ENCODE data around the gene TYMP. TPM values are rescaled to one million over a fixed set of nuclear protein-coding genes. Genes with fewer than 3 reads are reported as not detected.

Gene TYMP
- total and polyA plus RNA-seq, 2 donors (not counting 1 experiment from before 2014, with no cell fraction given): 3.7 to 40.1 TPM

- no peaks in the 10 kb centered on the region for H3K36me3 ChIP-seq (ENCODE audit: control insufficient read depth, insufficient read depth, low read length)
- no peak overlapping the region for H2AFZ ChIP-seq (ENCODE audit: low read length)
- peaks cover 10% of the 10 kb centered on the region for H3K4me1 ChIP-seq (ENCODE audit: control insufficient read depth, extremely low read depth, insufficient read depth, low read length)
- no peak overlapping the region for H3K27ac ChIP-seq (ENCODE audit: insufficient read depth, low read length)
- no peaks in the 10 kb centered on the region for H3K9me3 ChIP-seq (ENCODE audit: control insufficient read depth, insufficient read depth, low read depth, low read length)
- no peak overlapping the region for H3K4me2 ChIP-seq (ENCODE audit: extremely low read depth, insufficient read depth, low read length)
- no peaks in the 10 kb centered on the region for H4K20me1 ChIP-seq (ENCODE audit: control insufficient read depth, extremely low read depth, insufficient read depth, low read length)
- H3K4me3 ChIP-seq (replicated peaks in 1 of 4; ENCODE audit: control extremely low read depth in 1 of 4, insufficient read depth in 1 of 4, low read depth in 3 of 4, low read length in 4 of 4): no peak overlapping the region
- H3K9ac ChIP-seq (ENCODE audit: insufficient read depth, low read length): no peak overlapping the region
- no peak for TF ChIP-seq CTCF (conservative IDR thresholded peaks at IDR 0.05 in 1 of 2, IDR thresholded peaks at IDR 0.05 in 1 of 2; ENCODE audit: low read depth in 1 of 2, low read length in 2 of 2)
- no peak for TF ChIP-seq EZH2 (IDR thresholded peaks at IDR 0.05; ENCODE audit: low read length, missing control alignments)
- H3K79me2 ChIP-seq (ENCODE audit: control insufficient read depth, insufficient read depth, low read length): no peaks in the 10 kb centered on the region
- DNase-seq (ENCODE audit: low read depth in 2 of 2): no peak
- H3K27me3 ChIP-seq (ENCODE audit: control insufficient read depth, insufficient read depth, low read length): peaks cover 11% of the 10 kb centered on the region
Measured at GRCh38 chr22:50532824-50533796, 3.3 kb upstream of the TYMP start.

GRCh38 chr22:50531962-50532674 is 2.3 kb upstream of the TYMP start:
- H3K27me3 ChIP-seq (ENCODE audit: control insufficient read depth, insufficient read depth, low read length): peaks cover 11% of the 10 kb centered on the region
- no peak overlapping the region for H2AFZ ChIP-seq (ENCODE audit: low read length)
- H3K9me3 ChIP-seq (ENCODE audit: control insufficient read depth, insufficient read depth, low read depth, low read length): no peaks in the 10 kb centered on the region
- TF ChIP-seq CTCF (conservative IDR thresholded peaks at IDR 0.05 in 1 of 2, IDR thresholded peaks at IDR 0.05 in 1 of 2; ENCODE audit: low read depth in 1 of 2, low read length in 2 of 2) (no peak), EZH2 (IDR thresholded peaks at IDR 0.05; ENCODE audit: low read length, missing control alignments) (no peak)
- no peaks in the 10 kb centered on the region for H3K79me2 ChIP-seq (ENCODE audit: control insufficient read depth, insufficient read depth, low read length)
- H3K27ac ChIP-seq (ENCODE audit: insufficient read depth, low read length): no peak overlapping the region
- H3K4me1 ChIP-seq (ENCODE audit: control insufficient read depth, extremely low read depth, insufficient read depth, low read length): peaks cover 10% of the 10 kb centered on the region
- no peaks in the 10 kb centered on the region for H4K20me1 ChIP-seq (ENCODE audit: control insufficient read depth, extremely low read depth, insufficient read depth, low read length)
- peak overlapping the region; percentile 71 for H3K4me2 ChIP-seq (ENCODE audit: extremely low read depth, insufficient read depth, low read length)
- DNase-seq (ENCODE audit: low read depth in 2 of 2): peak; percentile 54 to 58
- H3K4me3 ChIP-seq (replicated peaks in 1 of 4; ENCODE audit: control extremely low read depth in 1 of 4, insufficient read depth in 1 of 4, low read depth in 3 of 4, low read length in 4 of 4): peak overlapping the region in 3 of 4 experiments; percentile 28 to 60 (median 28)
- H3K36me3 ChIP-seq (ENCODE audit: control insufficient read depth, insufficient read depth, low read length): no peaks in the 10 kb centered on the region
- peak overlapping the region; percentile 65 for H3K9ac ChIP-seq (ENCODE audit: insufficient read depth, low read length)

GRCh38 chr22:50531546-50531961 is 1.7 kb upstream of the TYMP start:
- Histone ChIP-seq H3K9me3 (ENCODE audit: control insufficient read depth, insufficient read depth, low read depth, low read length) (no peaks in the 10 kb centered on the region), H3K4me3 (replicated peaks in 1 of 4; ENCODE audit: control extremely low read depth in 1 of 4, insufficient read depth in 1 of 4, low read depth in 3 of 4, low read length in 4 of 4) (peak overlapping the region in 3 of 4 experiments; percentile 28 to 61 (median 60)), H2AFZ (ENCODE audit: low read length) (no peak overlapping the region), H3K4me1 (ENCODE audit: control insufficient read depth, extremely low read depth, insufficient read depth, low read length) (peaks cover 14% of the 10 kb centered on the region), H3K27me3 (ENCODE audit: control insufficient read depth, insufficient read depth, low read length) (peaks cover 11% of the 10 kb centered on the region), H4K20me1 (ENCODE audit: control insufficient read depth, extremely low read depth, insufficient read depth, low read length) (no peaks in the 10 kb centered on the region), H3K79me2 (ENCODE audit: control insufficient read depth, insufficient read depth, low read length) (no peaks in the 10 kb centered on the region), H3K36me3 (ENCODE audit: control insufficient read depth, insufficient read depth, low read length) (no peaks in the 10 kb centered on the region), H3K9ac (ENCODE audit: insufficient read depth, low read length) (peak overlapping the region; percentile 65), H3K27ac (ENCODE audit: insufficient read depth, low read length) (no peak overlapping the region), H3K4me2 (ENCODE audit: extremely low read depth, insufficient read depth, low read length) (peak overlapping the region; percentile 71)
- DNase-seq (ENCODE audit: low read depth in 2 of 2): no peak
- TF ChIP-seq EZH2 (IDR thresholded peaks at IDR 0.05; ENCODE audit: low read length, missing control alignments) (peak; percentile 57), CTCF (conservative IDR thresholded peaks at IDR 0.05 in 1 of 2, IDR thresholded peaks at IDR 0.05 in 1 of 2; ENCODE audit: low read depth in 1 of 2, low read length in 2 of 2) (no peak)

Data from fibroblast of lung (primary cell).